Right ventricle myocardium superior (tissue), 1 donor: ENCODE results near the gene C6orf52. TPM values are rescaled to one million over a fixed set of nuclear protein-coding genes. Genes with fewer than 3 reads are reported as not detected.
A peak's percentile ranks its signal among the peaks of the same experiment; 100 is the strongest.
"Not testable (repeated sequence)": the region's sequence is repeated elsewhere in the genome, so short reads cannot be mapped to it uniquely, and the experiment has no call there.

Experiments used
- ATAC-seq: fragments of 200-7000 bp; cut with Tn5 transposase; one replicate; pipeline ENCODE4 v1.9.1; 2020; ENCODE audit warnings: mild to moderate bottlenecking; ENCODE audit not compliant: poor library complexity
- DNase-seq: peaks from one replicate; pipeline ENCODE4 v3.0.0-alpha.2; 2020
- intact Hi-C: fragments of 100-400 bp; cut with DNase I; formaldehyde crosslinking; loops from one replicate; pipeline ENCODE4 v1.11.2; 2022
- long read RNA-seq: library from polyadenylated mRNA; unstranded; transcript quantifications from one replicate; pipeline ENCODE4 v2.0.0, GENCODE V29; 2021
- total RNA-seq: library from RNA; stranded (reverse); fragmentation: NEBNext Ultra II Directional; extraction: Animal tissue kit (Norgen Biotek cat#: 25700); gene quantifications from one replicate; pipeline ENCODE4 v1.2.1, GENCODE V29; 2021
- donor health status: DM: no; HTN: yes; CAD: no; lungs with severe emphysema.

Gene C6orf52
- total RNA-seq = 0.78 TPM
- long read RNA-seq = 0 reads

DNA sequence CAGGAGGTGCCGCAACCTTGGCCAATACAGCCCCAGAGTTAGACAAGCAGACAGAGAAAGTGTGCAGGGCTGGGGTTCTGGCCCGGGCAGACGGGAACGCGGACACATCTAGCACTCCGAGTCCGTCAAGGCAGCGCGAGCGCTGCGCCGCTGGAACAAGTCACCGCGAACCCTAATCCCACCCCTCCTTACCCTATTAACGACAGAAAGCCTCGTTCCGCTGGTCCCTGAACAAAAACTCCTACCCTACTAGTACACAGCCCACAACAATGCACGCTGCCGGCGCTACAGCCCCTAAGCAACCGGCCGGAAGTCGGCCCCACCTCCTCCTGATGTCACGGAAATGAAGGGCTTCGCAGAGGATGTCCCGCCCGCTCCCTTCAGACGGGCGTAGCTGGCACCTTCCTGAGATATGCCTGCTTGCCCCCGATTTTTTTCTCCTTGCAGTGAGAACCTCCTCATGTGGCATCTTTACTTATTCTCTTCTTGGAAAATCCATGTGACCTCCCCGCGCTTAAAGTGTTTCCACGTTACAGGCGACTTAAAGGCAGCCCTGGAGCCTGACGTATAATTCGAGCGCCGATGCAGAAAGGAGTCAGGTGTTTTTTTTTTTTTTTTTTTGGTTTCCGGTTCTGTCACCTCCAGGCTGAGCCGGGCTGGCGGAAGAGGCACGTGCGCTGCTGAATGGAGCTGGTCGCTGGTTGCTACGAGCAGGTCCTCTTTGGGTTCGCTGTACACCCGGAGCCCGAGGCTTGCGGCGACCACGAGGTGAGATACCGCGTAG, at the start of gene C6orf52, which contains the start of gene PAK1IP1:
Gene C6orf52 (minus strand): TSS at position 315 of the 784 bp plus-strand sequence. CDS start 7,066 bp downstream, outside the sequence.
Gene PAK1IP1 (plus strand): TSS at position 671 of the 784 bp plus-strand sequence. CDS start 14 bp downstream, at position 685.
- intact Hi-C loops = loop anchor here (2.0 kb wide), 1 partner anchor 184 kb away; no protein-coding TSS in a partner anchor
- ATAC-seq (peak; percentile 100), DNase-seq (peak; percentile 96)

GRCh38 chr6:10743515-10743914, 49.1 kb upstream of the C6orf52 start:
- DNase-seq (no peak), ATAC-seq (no peak)
- intact Hi-C loops = no loop called here

DNA sequence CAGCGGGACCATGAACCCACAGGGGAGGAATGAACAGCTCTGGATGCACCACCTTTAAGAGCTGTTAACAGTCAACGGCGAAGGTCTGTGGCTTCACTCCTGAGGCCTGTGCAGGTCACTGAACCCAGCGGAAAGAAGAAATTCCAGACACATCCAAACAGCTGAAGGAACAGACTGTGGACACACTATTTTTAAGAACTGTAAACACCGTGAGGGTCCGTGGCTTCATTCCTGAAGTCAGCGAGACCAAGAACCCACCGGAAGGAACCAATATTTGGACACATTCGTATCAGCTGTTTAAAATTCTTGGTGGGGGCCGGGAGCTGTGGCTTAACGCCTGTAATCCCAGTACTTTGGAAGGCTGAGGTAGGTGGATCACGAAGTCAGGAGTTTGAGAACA, 47.8 kb upstream of the C6orf52 start:
- DNase-seq = no peak
- intact Hi-C loops = no loop called here
- no peak for ATAC-seq

- intact Hi-C loops, ATAC-seq, DNase-seq: not testable (repeated sequence)
Measured at GRCh38 chr6:10741643-10742042, 47.2 kb upstream of the C6orf52 start.

- intact Hi-C loops = no loop called here
- no peak for ATAC-seq
Measured at GRCh38 chr6:10740061-10740460, 45.6 kb upstream of the C6orf52 start.

DNA sequence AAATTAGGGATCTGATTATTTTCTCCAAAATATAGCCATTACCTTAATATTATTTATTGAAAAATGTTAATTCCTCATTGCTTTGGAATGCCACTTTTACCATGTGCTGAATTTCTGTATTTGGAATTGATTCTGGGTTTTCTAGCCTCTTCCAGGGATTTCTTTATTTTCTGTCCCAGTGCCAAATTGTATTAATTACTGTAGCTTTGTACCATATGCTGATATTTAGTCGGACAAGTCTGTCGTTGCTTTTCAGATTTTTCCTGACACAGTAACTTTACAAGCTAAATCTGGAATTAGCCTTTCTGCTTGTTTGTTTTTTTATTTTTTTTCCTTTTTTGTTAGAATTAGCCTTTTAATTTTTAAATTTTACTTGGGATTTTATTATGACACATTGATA, 42.3 kb upstream of the C6orf52 start:
- DNase-seq (no peak), ATAC-seq (no peak)
- intact Hi-C loops = no loop called here

More at GRCh38 chr6:10740061-10740460, 45.6 kb upstream of the C6orf52 start:
- DNase-seq = no peak

DNA sequence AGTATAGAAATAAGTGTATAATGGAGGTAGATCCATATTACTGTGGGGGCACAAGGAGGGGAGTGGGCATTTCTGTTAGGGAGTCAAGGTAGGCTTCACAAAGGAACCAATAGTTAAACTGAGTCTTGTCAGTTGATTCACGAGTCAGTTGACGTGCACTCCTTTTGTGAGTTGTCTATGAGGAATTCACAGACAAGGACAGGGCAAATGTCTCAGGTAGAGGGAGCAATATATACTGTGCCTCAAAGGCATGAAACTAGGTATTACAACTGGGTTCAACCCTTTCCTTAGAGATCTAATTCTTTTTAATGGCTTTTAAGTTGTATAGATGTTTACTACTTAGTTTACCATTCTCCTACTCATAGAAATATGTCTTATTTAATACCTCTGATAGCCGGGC, 39.4 kb upstream of the C6orf52 start:
- intact Hi-C loops = no loop called here
- no peak for DNase-seq
- no peak for ATAC-seq

- ATAC-seq = no peak
- intact Hi-C loops = no loop called here
- DNase-seq = no peak
Measured at GRCh38 chr6:10733151-10733715, 38.8 kb upstream of the C6orf52 start.

DNA sequence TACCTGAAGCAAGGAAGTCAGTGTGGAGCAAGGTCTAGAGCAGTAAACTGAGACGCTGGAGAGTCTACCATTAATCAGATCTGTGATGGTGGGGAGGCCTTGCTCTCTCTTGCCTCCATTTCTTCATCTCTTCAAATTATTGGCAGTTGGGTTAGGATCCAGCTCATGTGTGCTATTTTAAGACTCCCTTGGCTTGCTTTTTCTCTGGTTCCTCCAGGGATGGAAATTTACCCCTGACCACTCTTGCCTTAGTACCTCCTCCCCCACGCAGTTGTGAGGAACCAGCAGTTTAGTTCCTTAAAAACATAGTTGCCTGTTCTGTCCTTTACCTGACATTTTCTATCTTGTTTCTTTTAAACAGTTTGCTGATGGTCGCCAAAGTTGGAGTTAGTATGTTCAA, 35.8 kb upstream of the C6orf52 start:
- ATAC-seq (peak; percentile 33), DNase-seq (no peak)
- intact Hi-C loops = no loop called here

GRCh38 chr6:10725716-10726115, 31.3 kb upstream of the C6orf52 start:
- DNase-seq = no peak
- ATAC-seq = no peak
- intact Hi-C loops = no loop called here

GRCh38 chr6:10725044-10725443, 30.6 kb upstream of the C6orf52 start:
- intact Hi-C loops = no loop called here
- no peak for ATAC-seq

GRCh38 chr6:10723567-10723881, 29.1 kb upstream of the C6orf52 start:
- ATAC-seq = peak; percentile 0
- intact Hi-C loops = no loop called here

More at GRCh38 chr6:10725044-10725443, 30.6 kb upstream of the C6orf52 start:
- DNase-seq = no peak

DNA sequence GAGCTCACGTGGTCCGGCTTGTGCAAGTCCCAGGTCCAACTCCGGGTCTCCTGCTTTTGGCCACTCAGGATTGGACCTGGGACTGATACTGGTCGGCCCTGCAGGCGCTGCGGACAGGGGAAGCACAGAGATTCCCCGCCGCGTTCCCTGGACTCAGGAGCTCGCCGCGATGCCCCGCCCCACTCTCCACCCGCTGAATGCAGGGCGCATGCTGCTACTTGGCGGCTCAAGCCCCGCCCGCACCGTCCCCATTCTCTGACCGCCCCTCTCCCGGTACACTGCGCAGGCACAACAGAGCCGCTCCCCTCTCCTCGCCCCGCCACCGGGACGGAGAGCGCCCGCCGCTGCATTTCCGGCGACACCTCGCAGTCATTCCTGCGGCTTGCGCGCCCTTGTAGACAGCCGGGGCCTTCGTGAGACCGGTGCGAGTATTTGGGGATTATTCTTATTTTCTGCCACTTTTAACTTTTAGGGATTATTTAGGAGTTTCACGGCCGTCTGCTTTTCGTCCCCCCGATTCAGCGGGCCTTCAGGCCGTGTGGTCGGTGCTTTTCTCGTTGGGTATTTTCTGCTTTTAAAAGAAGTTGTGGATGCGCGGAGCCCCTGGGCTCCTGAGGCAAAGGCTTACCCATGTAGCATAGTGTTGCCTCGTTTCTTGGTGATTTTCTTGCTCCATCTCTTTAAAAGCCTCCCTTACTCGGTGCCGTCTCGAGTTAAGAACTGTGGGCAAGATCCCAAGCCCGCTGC, 28.6 kb upstream of the C6orf52 start, which contains the start of gene TMEM14C:
Gene TMEM14C (plus strand): TSS at position 251 of the 747 bp plus-strand sequence. CDS start 1,544 bp downstream, outside the sequence.
- DNase-seq = peak; percentile 100
- ATAC-seq = peak; percentile 99

More at GRCh38 chr6:10723567-10723881, 29.1 kb upstream of the C6orf52 start:
- no peak for DNase-seq

DNA sequence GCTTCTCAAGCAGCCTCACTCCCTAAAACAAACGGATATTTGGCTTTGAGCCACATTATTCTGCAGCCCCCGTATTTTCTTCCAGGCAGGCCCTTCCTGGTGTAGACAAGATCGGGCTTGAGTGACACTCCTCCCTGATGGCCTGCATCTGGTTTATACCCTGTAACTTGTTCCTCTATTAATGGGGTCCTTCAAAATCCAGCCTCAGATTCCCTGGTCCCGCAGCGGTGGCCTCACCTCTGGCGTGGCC, 28.1 kb upstream of the C6orf52 start:
- ATAC-seq (no peak), DNase-seq (no peak)
- intact Hi-C loops = no loop called here

More for the DNA sequence above, 28.6 kb upstream of the C6orf52 start, which contains the start of gene TMEM14C:
- intact Hi-C loops = no loop called here

DNA sequence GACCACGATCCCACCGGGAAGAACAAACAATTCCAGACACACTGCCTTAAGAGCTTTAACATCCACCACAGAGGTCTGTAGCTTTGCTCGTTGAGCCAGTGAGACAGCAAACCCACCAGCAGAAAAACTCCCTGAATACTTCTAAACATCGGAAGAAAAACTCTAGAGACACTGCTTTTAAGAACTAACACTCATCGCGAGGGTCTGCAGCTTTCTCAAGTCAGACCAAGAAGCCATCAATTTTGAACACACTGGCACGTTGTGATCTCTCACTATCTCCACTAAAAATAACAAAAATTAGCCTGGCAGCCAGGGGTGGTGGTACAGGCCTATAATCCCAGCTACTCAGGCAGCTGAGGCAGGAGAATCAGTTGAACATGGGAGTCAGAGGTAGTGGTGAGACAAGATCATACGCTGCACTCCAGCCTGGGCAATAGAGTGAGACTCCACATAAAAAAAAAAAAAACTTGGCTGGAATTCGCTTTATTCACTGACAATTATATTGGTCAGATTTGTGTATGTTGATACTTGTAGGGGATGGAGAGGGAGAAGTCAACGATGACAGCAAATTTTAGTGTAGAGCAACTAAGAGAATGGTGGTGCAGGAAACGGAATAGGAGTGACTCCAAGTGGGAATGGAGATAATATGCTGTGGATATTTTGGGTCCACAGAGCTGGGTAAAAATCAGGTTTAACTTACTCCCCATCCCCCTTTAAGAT, 27.6 kb upstream of the C6orf52 start:
- DNase-seq = no peak
- intact Hi-C loops = no loop called here
- no peak for ATAC-seq

GRCh38 chr6:10720960-10721849, 26.8 kb upstream of the C6orf52 start:
- ATAC-seq, intact Hi-C loops, DNase-seq: not testable (repeated sequence)

DNA sequence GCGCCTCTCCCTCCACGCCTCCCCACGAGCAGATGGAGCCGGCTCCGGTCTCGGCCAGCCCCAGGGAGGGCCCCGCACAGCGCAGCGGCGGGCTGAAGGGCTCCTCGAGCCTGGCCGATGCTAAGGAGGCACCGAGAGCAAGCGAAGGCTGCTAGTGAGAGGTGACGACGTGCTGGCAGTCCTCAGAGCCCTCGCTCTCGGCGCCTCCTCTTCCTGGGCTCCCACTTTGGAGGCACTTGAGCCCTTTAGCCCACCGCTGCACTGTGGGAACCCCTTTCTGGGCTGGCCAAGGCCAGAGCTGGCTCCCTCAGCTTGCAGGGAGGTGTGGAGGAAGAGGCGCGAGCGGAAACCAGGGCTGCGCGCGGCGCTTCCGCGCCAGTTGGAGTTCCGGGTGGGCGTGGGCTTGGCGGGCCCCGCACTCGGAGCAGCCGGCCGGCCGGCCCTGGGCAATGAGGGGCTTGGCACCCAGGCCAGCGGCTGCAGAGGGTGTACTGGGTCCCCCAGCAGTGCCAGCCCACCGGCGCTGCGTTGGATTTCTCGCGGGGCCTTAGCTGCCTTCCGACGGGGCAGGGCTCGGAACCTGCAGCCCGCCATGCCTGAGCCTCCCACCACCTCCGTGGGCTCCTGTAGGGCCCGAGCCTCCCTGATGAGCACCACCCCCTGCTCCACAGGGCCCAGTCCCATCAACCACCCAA, 26.0 kb upstream of the C6orf52 start:
- ATAC-seq (peak; percentile 9), DNase-seq (peak; percentile 80)
- intact Hi-C loops = no loop called here

GRCh38 chr6:10719964-10720264, 25.5 kb upstream of the C6orf52 start:
- DNase-seq = peak; percentile 69
- no peak for ATAC-seq
- intact Hi-C loops = no loop called here
